SK-N-SH (cell line): ENCODE results near the gene SEMA3B. TPM values are rescaled to one million over a fixed set of nuclear protein-coding genes. Genes with fewer than 3 reads are reported as not detected.

Experiments
- CTCF ChIA-PET: fragments of 300-600, 350-600 bp; formaldehyde crosslinking; extraction: SDS; loops from one replicate; lab custom pipeline; 2021; lab: Yijun Ruan, JAX
- POLR2A ChIA-PET: fragments of 350-600 bp; sonication (Branson Sonifier 250); formaldehyde crosslinking; extraction: SDS; loops from one replicate; lab custom pipeline; 2020; ENCODE audit warnings: antibody characterized with exemption, inconsistent platforms; lab: Yijun Ruan, JAX
- DNase-seq: peaks from one replicate; pipeline ENCODE4 v3.0.0; 2012
- H2AFZ ChIP-seq: fragments of 200-600 bp; sonication (generic); 2 replicates; pipeline ENCODE4 v1.8.1; 2016; ENCODE audit warnings: antibody characterized with exemption, mild to moderate bottlenecking, low read depth
- H3F3A ChIP-seq: fragments of 200-600 bp; sonication (generic); replicated peaks from 2 replicates; pipeline ENCODE3; 2016; ENCODE audit warnings: antibody characterized with exemption, mild to moderate bottlenecking; ENCODE audit not compliant: insufficient read depth
- H3K27ac ChIP-seq, 2 experiments: fragments of 200-500 bp in 1 of 2; fragments of 200-600 bp in 1 of 2; sonication (Bioruptor generic) in 1 of 2; sonication (generic), shearing (Covaris generic) in 1 of 2; 2 replicates each; pipeline versions ENCODE4 v1.5.1 to v1.6.1; 2014 to 2016; ENCODE audit warnings: low read depth in 2 of 2, inconsistent platforms in 1 of 2, low read length in 1 of 2, mild to moderate bottlenecking in 1 of 2, mixed read lengths in 1 of 2
- H3K27me3 ChIP-seq: fragments of 200-600 bp; sonication (generic), shearing (Covaris generic); 2 replicates; pipeline ENCODE4 v1.6.1; 2016; ENCODE audit warnings: mixed run types; ENCODE audit not compliant: insufficient read depth
- H3K36me3 ChIP-seq, 2 experiments: fragments of 200-500 bp in 1 of 2; fragments of 200-600 bp in 1 of 2; sonication (Bioruptor generic) in 1 of 2; sonication (generic) in 1 of 2; replicated peaks in 1 of 2; 2 replicates each; pipeline versions ENCODE3 to v1.5.1; 2014 to 2016; ENCODE audit warnings: low read length in 1 of 2, mild to moderate bottlenecking in 1 of 2; ENCODE audit not compliant: insufficient read depth in 2 of 2, control insufficient read depth in 1 of 2
- H3K4me1 ChIP-seq, 2 experiments: fragments of 200-500 bp in 1 of 2; fragments of 200-600 bp in 1 of 2; sonication (Bioruptor generic) in 1 of 2; sonication (generic), shearing (Covaris generic) in 1 of 2; 2 replicates each; pipeline versions ENCODE4 v1.5.1 to v1.6.1; 2014 to 2016; ENCODE audit warnings: low read depth in 1 of 2, low read length in 1 of 2, mixed run types in 1 of 2; ENCODE audit not compliant: insufficient read depth in 2 of 2, control insufficient read depth in 1 of 2
- H3K4me2 ChIP-seq: fragments of 200-600 bp; sonication (generic), shearing (Covaris generic); 2 replicates; pipeline ENCODE4 v1.6.1; 2017; ENCODE audit warnings: mixed run types
- H3K4me3 ChIP-seq, 2 experiments: fragments of 200-500 bp in 1 of 2; fragments of 200-600 bp in 1 of 2; sonication (Bioruptor generic) in 1 of 2; sonication (generic), shearing (Covaris generic) in 1 of 2; 2 replicates each; pipeline versions ENCODE4 v1.5.1 to v1.8.1; 2014 to 2016; ENCODE audit warnings: low read depth in 2 of 2, inconsistent platforms in 1 of 2, low read length in 1 of 2, mild to moderate bottlenecking in 1 of 2, mixed read lengths in 1 of 2, moderate library complexity in 1 of 2
- H3K79me2 ChIP-seq: fragments of 200-600 bp; sonication (generic); 2 replicates; pipeline ENCODE4 v1.8.1; 2017; ENCODE audit warnings: mild to moderate bottlenecking; ENCODE audit not compliant: insufficient read depth
- H3K9ac ChIP-seq: fragments of 200-600 bp; sonication (generic); 2 replicates; pipeline ENCODE4 v1.6.1; 2017; ENCODE audit warnings: mixed run types
- H3K9me2 ChIP-seq: fragments of 200-600 bp; sonication (generic); 2 replicates; pipeline ENCODE4 v1.6.1; 2017; ENCODE audit warnings: mixed run types
- H3K9me3 ChIP-seq: fragments of 200-600 bp; sonication (generic); 2 replicates; pipeline ENCODE4 v1.6.1; 2017; ENCODE audit warnings: mixed run types, mild to moderate bottlenecking, moderate library complexity
- H4K20me1 ChIP-seq: fragments of 200-600 bp; sonication (generic); 2 replicates; pipeline ENCODE4 v1.6.1; 2017; ENCODE audit warnings: mild to moderate bottlenecking, mixed run types; ENCODE audit not compliant: insufficient read depth
- CHD2 ChIP-seq: fragments of 150-350 bp; IDR thresholded peaks from 2 replicates; pipeline ENCODE4 v1.6.1; 2018; ENCODE audit warnings: low read length; ENCODE audit not compliant: partially characterized antibody
- ELF1 ChIP-seq: IDR thresholded peaks from 2 replicates; pipeline ENCODE4 v1.4.0; 2012
- EP300 ChIP-seq, 2 experiments: IDR thresholded peaks; 2 replicates each; pipeline versions ENCODE4 v1.4.0 to v1.6.1; 2012; ENCODE audit warnings: borderline replicate concordance in 1 of 2, low read depth in 1 of 2, low read length in 1 of 2
- EZH2phosphoT487 ChIP-seq: fragments of 200-600 bp; sonication (generic); IDR thresholded peaks from 2 replicates; pipeline ENCODE4 v1.6.1; 2017; ENCODE audit warnings: low read depth, mixed run types, mild to moderate bottlenecking, antibody characterized with exemption, moderate library complexity, borderline replicate concordance
- FOXJ3 ChIP-seq: sonication (generic); formaldehyde crosslinking; IDR thresholded peaks from 2 replicates; pipeline ENCODE4 v1.5.1; 2020; ENCODE audit warnings: mild to moderate bottlenecking, missing genetic modification reagents
- MXI1 ChIP-seq: IDR thresholded peaks from 2 replicates; pipeline ENCODE4 v1.6.1; 2012; ENCODE audit warnings: mild to moderate bottlenecking, low read depth, low read length, improper control_type of control experiment
- NRF1 ChIP-seq: IDR thresholded peaks from 2 replicates; pipeline ENCODE4 v1.6.1; 2012; ENCODE audit warnings: low read depth, mild to moderate bottlenecking, low read length
- POLR2AphosphoS5 ChIP-seq: IDR thresholded peaks from 2 replicates; pipeline ENCODE4 v1.6.1; 2012; ENCODE audit warnings: low read depth, low read length
- SIN3A ChIP-seq: IDR thresholded peaks from 2 replicates; pipeline ENCODE4 v1.6.1; 2012; ENCODE audit warnings: low read depth, mild to moderate bottlenecking, low read length, moderate library complexity, borderline replicate concordance
- TAF1 ChIP-seq: IDR thresholded peaks from 2 replicates; pipeline ENCODE4 v1.6.1; 2012; ENCODE audit warnings: low read depth, mild to moderate bottlenecking, low read length, moderate library complexity, borderline replicate concordance
- YY1 ChIP-seq: IDR thresholded peaks from 2 replicates; pipeline ENCODE4 v1.4.0; 2012; ENCODE audit warnings: low read depth, mild to moderate bottlenecking
- WGBS: methylation state at CpG from one replicate; pipeline ENCODE4 v1.1.6; 2017; ENCODE audit warnings: low lambda C conversion rate; 5-methylcytosine and 5-hydroxymethylcytosine counted together
- polyA plus RNA-seq, 3 experiments: library from polyadenylated mRNA; depleted of rRNA; stranded (reverse); fragments of >200 nt; gene quantifications; 2 replicates each; pipeline ENCODE4 v1.2.3, GENCODE V29; 2012
- TF ChIP-seq, protein P1 (sequence below): fragments of 200-600 bp; sonication (generic); IDR thresholded peaks from 2 replicates; pipeline ENCODE4 v1.6.1; 2017; ENCODE audit warnings: antibody characterized with exemption, mild to moderate bottlenecking, moderate library complexity
- TF ChIP-seq, protein P2 (sequence below): fragments of 150-350 bp; IDR thresholded peaks from 2 replicates; pipeline ENCODE4 v1.6.1; 2017; ENCODE audit warnings: antibody characterized with exemption, low read length, low read depth, borderline replicate concordance

The SEMA3B gene
- polyA plus RNA-seq, 1 of the 3 experiments (the other 2 are of a cell fraction), result 14.9 TPM

DNA sequence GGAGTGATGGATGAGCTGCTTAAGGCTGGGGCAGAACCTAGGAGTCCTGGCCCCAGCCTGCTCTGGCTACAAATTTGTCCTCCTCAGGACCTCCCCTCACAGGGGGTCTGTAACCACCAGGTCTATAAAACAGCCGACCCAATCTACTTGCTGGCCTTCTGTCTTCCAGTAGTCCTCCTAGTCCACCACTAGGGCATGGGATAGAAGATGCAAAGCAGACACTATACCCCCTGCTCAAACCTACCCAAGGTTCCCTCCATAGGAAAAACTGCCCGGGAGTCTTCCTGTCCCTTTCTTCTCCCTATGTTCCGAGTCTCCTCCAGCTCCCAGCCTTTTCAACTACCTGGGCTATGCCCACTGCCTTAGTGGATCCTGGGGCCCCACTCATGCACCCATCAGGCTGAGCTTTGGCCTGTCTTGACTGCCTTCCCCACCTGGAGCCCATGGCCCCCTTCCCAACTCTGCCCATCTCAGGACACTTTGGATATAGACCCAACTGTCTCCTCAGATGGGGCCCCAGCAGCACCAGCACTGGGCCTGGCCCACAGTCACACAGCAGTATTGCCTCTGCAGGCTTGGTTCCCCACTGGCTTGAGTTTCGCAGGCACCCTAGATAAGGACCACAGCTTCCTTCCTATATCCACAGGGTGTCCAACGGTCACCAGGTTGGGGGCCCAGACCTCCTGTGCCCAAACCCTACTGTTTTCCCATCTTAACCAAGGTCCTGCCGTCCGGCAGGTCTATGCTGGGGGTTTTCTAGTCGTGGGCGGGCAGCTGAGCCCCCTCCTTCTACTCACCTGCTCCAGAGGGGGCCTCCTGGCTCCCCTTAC lies 29.2 kb downstream of the SEMA3B start:
- TF ChIP-seq, protein P1, sequence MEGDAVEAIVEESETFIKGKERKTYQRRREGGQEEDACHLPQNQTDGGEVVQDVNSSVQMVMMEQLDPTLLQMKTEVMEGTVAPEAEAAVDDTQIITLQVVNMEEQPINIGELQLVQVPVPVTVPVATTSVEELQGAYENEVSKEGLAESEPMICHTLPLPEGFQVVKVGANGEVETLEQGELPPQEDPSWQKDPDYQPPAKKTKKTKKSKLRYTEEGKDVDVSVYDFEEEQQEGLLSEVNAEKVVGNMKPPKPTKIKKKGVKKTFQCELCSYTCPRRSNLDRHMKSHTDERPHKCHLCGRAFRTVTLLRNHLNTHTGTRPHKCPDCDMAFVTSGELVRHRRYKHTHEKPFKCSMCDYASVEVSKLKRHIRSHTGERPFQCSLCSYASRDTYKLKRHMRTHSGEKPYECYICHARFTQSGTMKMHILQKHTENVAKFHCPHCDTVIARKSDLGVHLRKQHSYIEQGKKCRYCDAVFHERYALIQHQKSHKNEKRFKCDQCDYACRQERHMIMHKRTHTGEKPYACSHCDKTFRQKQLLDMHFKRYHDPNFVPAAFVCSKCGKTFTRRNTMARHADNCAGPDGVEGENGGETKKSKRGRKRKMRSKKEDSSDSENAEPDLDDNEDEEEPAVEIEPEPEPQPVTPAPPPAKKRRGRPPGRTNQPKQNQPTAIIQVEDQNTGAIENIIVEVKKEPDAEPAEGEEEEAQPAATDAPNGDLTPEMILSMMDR, result 0 out of 2 replicates have a peak, but pooled peaks have one; percentile 23
- no peak for TF ChIP-seq YY1
- Histone ChIP-seq H4K20me1 (no peaks in the 10 kb centered on the region), H3F3A (no peaks in the 10 kb centered on the region), H3K9me3 (no peaks in the 10 kb centered on the region), H3K79me2 (peaks cover 7% of the 10 kb centered on the region; the same call in 1 of the 2 replicates), H3K27ac (peak overlapping the region; percentile 62 to 84; a peak in 2 of 4 replicates), H3K4me1 (peaks cover 10 to 34% of the 10 kb centered on the region in 2 experiments; a peak in 2 of 4 replicates), H3K4me3 (peak overlapping the region; percentile 84 to 87), H3K36me3 (peaks cover 0 to 6% of the 10 kb centered on the region in 2 experiments), H3K9me2 (no peaks in the 10 kb centered on the region), H3K4me2 (peak overlapping the region; percentile 95), H3K27me3 (no peaks in the 10 kb centered on the region), H3K9ac (peak overlapping the region; percentile 79), H2AFZ (peak overlapping the region; percentile 98; the same call in 1 of the 2 replicates)
- WGBS, result 75% methylated on average over 5 of the region's 9 CpGs
- DNase-seq, result peak; percentile 42
- ChIA-PET CTCF (interaction anchor here (0.6 to 7.7 kb wide), 9 partner anchors 20 to 253 kb away, joined by 3 to 45 read pairs (median 7); partner anchors contain the start of gene LSMEM2), POLR2A (no interaction called here)

DNA sequence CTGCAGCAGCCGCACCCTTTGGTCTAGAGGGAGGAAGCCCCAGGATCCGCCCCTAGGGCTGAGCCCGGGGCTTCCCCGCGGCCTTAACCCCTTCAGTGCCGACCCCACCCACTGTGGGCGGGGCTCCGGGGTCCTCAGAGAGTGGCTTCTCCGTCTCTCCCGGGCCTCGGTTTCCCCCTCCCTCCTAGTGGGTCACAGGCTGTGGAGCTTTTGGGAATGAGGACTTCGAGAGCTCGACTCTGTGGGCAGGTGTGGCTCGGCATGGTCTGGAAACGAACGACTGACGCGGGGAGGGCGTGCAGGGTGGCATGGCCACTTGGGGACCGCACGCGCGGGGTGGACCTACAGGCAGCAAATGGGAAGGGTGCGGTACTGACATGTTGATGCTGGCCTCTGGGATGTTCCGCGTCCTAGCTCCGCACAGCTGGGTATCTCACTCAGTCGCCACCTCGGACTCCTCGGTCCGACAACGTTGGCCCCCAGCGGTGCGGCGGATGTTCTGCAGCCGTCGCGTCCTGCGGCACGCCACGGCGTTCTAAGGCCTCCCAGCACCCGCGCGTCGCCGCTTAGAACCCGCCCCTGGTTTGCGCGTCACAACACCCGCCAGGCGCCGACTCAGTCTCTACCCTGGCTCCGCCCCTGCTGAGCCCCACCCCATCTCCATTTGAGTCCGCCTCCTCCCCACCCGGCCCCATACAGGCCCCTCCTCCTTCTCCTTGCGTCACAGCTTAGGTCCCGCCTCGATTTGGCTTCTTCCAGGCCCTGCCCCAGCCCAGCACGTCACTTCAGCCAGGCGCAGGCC lies 30.1 kb downstream of the SEMA3B start, which contains the start of the genes HYAL3 and NAA80:
Gene HYAL3, minus strand, starts transcription at position 570 of the 802 bp plus-strand sequence. CDS start 3,803 bp downstream, outside the sequence.
Gene NAA80, minus strand, starts transcription at position 570 of the 802 bp plus-strand sequence. CDS start 1,942 bp downstream, outside the sequence.
- peak within 1 kb of the TSS; percentile 95 for H3K4me2 ChIP-seq
- no peaks in the 10 kb centered on the region for H4K20me1 ChIP-seq
- H3K4me1 ChIP-seq, result peaks cover 10 to 38% of the 10 kb centered on the region in 2 experiments; a peak in 2 of 4 replicates
- WGBS, result under 1% methylated on average over 35 of the region's 61 CpGs
- H3K4me3 ChIP-seq, result peak within 1 kb of the TSS; percentile 84 to 87
- H3K9ac ChIP-seq, result peak within 1 kb of the TSS; percentile 79
- TF ChIP-seq, protein P1, result peak; percentile 31
- TF ChIP-seq SIN3A, result peak; percentile 14; the same call in 1 of the 2 replicates
- TF ChIP-seq EP300 (IDR thresholded peaks at IDR 0.05; ENCODE audit: borderline replicate concordance in 1 of 2, low read depth in 1 of 2, low read length in 1 of 2), result no peak
- no peak for TF ChIP-seq CHD2
- TF ChIP-seq FOXJ3 (CRISPR knock-in tag), result 0 out of 2 replicates have a peak, but pooled peaks have one; percentile 9
- TF ChIP-seq ELF1, result no peak
- peak; percentile 56; the same call in 1 of the 2 replicates for TF ChIP-seq TAF1
- TF ChIP-seq POLR2AphosphoS5, result peak; percentile 76
- TF ChIP-seq NRF1, result peak; percentile 55
- no peak for TF ChIP-seq EZH2phosphoT487
- TF ChIP-seq YY1, result peak; percentile 39; the same call in 1 of the 2 replicates
- peak; percentile 80 for TF ChIP-seq MXI1
- TF ChIP-seq, protein P2, sequence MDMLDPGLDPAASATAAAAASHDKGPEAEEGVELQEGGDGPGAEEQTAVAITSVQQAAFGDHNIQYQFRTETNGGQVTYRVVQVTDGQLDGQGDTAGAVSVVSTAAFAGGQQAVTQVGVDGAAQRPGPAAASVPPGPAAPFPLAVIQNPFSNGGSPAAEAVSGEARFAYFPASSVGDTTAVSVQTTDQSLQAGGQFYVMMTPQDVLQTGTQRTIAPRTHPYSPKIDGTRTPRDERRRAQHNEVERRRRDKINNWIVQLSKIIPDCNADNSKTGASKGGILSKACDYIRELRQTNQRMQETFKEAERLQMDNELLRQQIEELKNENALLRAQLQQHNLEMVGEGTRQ, result no peak
- no peaks in the 10 kb centered on the region for H3F3A ChIP-seq
- peak; percentile 99 for DNase-seq
- no peaks in the 10 kb centered on the region for H3K9me2 ChIP-seq
- ChIA-PET CTCF (interaction anchor here (0.6 to 7.7 kb wide), 12 partner anchors 10 to 256 kb away, joined by 3 to 45 read pairs (median 5); partner anchors contain the start of gene LSMEM2), POLR2A (interaction anchor here (0.5 to 1.6 kb wide), 7 partner anchors 14 to 149 kb away, joined by 3 to 6 read pairs (median 4); partner anchors contain the start of gene TUSC2)
- H3K27me3 ChIP-seq, result no peaks in the 10 kb centered on the region
- H3K36me3 ChIP-seq, result peaks cover 0 to 6% of the 10 kb centered on the region in 2 experiments
- peak within 1 kb of the TSS; percentile 98 for H2AFZ ChIP-seq
- H3K27ac ChIP-seq, result peak within 1 kb of the TSS; percentile 62 to 84; a peak in 3 of 4 replicates
- H3K79me2 ChIP-seq, result peaks cover 7% of the 10 kb centered on the region; the same call in 1 of the 2 replicates
- no peaks in the 10 kb centered on the region for H3K9me3 ChIP-seq
